Breast epithelium (tissue), 3 donors: ENCODE results near the gene PIAS2.
"Not testable (repeated sequence)": the region's sequence is repeated elsewhere in the genome, so short reads cannot be mapped to it uniquely, and the experiment has no call there.

Source experiments
- POLR2A ChIP-seq: fragments of 450-650 bp; IDR thresholded peaks from one replicate; pipeline ENCODE4 v1.6.1; 2016; ENCODE audit warnings: antibody characterized with exemption, mild to moderate bottlenecking, moderate library complexity
- POLR2AphosphoS5 ChIP-seq, 3 donors: sonication (generic); formaldehyde crosslinking; IDR thresholded peaks; one replicate each; pipeline ENCODE4 v1.6.1; 2017; ENCODE audit warnings: antibody characterized with exemption in 3 of 3
- TF ChIP-seq, protein P1 (sequence below), 3 donors: fragments of 450-650 bp; IDR thresholded peaks; one replicate each; pipeline ENCODE4 v1.5.1; 2016 to 2017; ENCODE audit warnings: antibody characterized with exemption in 3 of 3, mild to moderate bottlenecking in 3 of 3, moderate library complexity in 3 of 3

DNA sequence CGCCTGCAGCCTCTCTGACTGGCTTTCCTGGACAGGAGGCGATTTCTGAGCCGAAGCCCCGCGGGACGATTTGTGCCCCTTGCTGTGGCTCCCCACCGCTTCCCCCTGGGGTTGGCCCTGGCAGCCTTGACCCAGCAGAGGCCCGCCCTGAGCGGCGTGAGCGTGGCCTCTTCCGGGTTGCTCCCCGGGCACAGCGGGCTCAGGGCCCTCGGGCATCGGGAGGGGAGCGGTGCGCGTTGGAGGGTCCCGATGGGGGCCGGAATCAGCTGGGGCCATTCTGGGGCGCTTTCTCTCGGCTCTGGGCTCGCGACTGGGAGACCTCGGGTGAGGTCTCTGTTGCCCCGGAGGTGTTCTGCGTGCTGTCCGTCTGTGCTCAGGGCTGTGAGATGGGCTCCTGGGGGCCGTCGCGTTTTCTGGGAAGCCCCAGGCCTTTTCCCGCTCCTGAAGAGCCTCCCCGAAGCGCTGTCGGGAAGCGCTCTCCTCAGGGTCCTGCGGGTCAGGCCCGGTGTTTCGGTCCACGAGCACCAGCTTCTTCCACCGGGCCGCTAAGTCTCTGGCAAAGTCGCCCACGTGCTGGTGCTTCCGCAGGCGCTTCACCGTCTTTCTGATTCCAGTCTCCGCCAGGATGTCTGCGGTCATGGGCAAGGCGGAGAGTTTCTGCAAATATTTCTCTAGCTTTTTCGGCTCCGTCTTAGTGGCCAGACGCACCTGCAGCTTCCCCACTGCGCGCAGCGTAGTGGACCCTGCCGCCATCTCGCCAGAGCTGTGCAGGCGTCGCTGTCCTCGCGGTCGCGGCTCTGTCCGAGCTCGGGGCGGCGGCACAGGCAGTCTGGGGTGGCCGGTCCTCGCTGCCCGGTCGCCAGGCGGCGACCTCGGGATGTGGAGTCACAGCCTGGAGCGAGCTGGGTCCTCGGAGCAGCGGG, 46.6 kb upstream of the PIAS2 start:
- TF ChIP-seq, protein P1, sequence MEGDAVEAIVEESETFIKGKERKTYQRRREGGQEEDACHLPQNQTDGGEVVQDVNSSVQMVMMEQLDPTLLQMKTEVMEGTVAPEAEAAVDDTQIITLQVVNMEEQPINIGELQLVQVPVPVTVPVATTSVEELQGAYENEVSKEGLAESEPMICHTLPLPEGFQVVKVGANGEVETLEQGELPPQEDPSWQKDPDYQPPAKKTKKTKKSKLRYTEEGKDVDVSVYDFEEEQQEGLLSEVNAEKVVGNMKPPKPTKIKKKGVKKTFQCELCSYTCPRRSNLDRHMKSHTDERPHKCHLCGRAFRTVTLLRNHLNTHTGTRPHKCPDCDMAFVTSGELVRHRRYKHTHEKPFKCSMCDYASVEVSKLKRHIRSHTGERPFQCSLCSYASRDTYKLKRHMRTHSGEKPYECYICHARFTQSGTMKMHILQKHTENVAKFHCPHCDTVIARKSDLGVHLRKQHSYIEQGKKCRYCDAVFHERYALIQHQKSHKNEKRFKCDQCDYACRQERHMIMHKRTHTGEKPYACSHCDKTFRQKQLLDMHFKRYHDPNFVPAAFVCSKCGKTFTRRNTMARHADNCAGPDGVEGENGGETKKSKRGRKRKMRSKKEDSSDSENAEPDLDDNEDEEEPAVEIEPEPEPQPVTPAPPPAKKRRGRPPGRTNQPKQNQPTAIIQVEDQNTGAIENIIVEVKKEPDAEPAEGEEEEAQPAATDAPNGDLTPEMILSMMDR (IDR thresholded peaks at IDR 0.05): not testable (repeated sequence)
- not testable (repeated sequence) for TF ChIP-seq POLR2AphosphoS5 (IDR thresholded peaks at IDR 0.05); POLR2A
